Measurements from ENCODE around the gene ZNF574.
A peak's percentile ranks its signal among the peaks of the same experiment; 100 is the strongest.

Gene ZNF574

GRCh38 chr19:42079886-42080763, 4.2 kb downstream of the ZNF574 start:
- TF ChIP-seq CTCF (conservative IDR thresholded peaks at IDR 0.05; ENCODE audit: control insufficient read depth, insufficient read depth, low read depth, low read length), result no peak
- no peak for DNase-seq (ENCODE audit: low read depth)
- no peak overlapping the region for H3K4me3 ChIP-seq (ENCODE audit: control insufficient read depth, low read depth, low read length)

GRCh38 chr19:42080764-42081375, 4.9 kb downstream of the ZNF574 start:
- DNase-seq (ENCODE audit: low read depth), result no peak
- no peak for TF ChIP-seq CTCF (conservative IDR thresholded peaks at IDR 0.05; ENCODE audit: control insufficient read depth, insufficient read depth, low read depth, low read length)
- H3K4me3 ChIP-seq (ENCODE audit: control insufficient read depth, low read depth, low read length), result no peak overlapping the region

- DNase-seq (ENCODE audit: low read depth), result peak; percentile 66
- peak; percentile 63 for TF ChIP-seq CTCF (conservative IDR thresholded peaks at IDR 0.05; ENCODE audit: control insufficient read depth, insufficient read depth, low read depth, low read length)
- no peak overlapping the region for H3K4me3 ChIP-seq (ENCODE audit: control insufficient read depth, low read depth, low read length)
These were observed 5.7 kb downstream of the ZNF574 start for GRCh38 chr19:42081584-42082203.

GRCh38 chr19:42083537-42083936, 7.6 kb downstream of the ZNF574 start:
- DNase-seq (ENCODE audit: low read depth), result no peak
- TF ChIP-seq CTCF (conservative IDR thresholded peaks at IDR 0.05; ENCODE audit: control insufficient read depth, insufficient read depth, low read depth, low read length), result no peak
- H3K4me3 ChIP-seq (ENCODE audit: control insufficient read depth, low read depth, low read length), result no peak overlapping the region

- no peak overlapping the region for H3K4me3 ChIP-seq (ENCODE audit: control insufficient read depth, low read depth, low read length)
- no peak for TF ChIP-seq CTCF (conservative IDR thresholded peaks at IDR 0.05; ENCODE audit: control insufficient read depth, insufficient read depth, low read depth, low read length)
- DNase-seq (ENCODE audit: low read depth), result no peak
These were observed 10.3 kb downstream of the ZNF574 start for GRCh38 chr19:42086188-42086736.

- TF ChIP-seq CTCF (conservative IDR thresholded peaks at IDR 0.05; ENCODE audit: control insufficient read depth, insufficient read depth, low read depth, low read length), result no peak
- no peak overlapping the region for H3K4me3 ChIP-seq (ENCODE audit: control insufficient read depth, low read depth, low read length)
- no peak for DNase-seq (ENCODE audit: low read depth)
These were observed 11.0 kb downstream of the ZNF574 start for GRCh38 chr19:42086770-42087550.

Measured in fibroblast of mammary gland (primary cell).